NOMO-1 (cell line): ENCODE measurements around the gene EMC1.
"Not testable (repeated sequence)": the region's sequence is repeated elsewhere in the genome, so short reads cannot be mapped to it uniquely, and the experiment has no call there.

Source experiments
- DNase-seq, 2 experiments: peaks; one replicate each; lab custom pipeline; 2025; ENCODE audit not compliant: unreplicated experiment in 2 of 2; lab: John Stamatoyannopoulos, UW

The EMC1 gene

DNA sequence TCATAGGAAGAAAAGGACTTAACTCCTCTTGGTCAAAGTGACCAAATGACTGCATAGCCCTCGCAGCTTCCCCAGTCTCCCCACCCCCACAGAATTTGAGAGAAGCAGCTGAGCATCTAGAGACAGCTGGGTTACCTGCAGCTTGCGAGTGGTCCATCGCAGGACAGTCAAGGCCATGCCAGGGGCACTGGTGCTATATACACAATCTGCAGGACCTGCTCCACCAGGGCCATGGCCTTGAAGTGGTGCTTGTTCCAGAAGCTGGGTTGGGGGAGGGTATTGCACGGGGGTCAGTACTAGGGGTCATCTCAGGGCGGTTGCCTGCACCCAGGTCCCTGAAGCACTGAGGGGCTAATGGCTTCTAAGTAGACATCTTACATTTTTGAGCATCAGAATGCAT is 10.7 kb upstream of the EMC1 start:
- no peak for DNase-seq

DNA sequence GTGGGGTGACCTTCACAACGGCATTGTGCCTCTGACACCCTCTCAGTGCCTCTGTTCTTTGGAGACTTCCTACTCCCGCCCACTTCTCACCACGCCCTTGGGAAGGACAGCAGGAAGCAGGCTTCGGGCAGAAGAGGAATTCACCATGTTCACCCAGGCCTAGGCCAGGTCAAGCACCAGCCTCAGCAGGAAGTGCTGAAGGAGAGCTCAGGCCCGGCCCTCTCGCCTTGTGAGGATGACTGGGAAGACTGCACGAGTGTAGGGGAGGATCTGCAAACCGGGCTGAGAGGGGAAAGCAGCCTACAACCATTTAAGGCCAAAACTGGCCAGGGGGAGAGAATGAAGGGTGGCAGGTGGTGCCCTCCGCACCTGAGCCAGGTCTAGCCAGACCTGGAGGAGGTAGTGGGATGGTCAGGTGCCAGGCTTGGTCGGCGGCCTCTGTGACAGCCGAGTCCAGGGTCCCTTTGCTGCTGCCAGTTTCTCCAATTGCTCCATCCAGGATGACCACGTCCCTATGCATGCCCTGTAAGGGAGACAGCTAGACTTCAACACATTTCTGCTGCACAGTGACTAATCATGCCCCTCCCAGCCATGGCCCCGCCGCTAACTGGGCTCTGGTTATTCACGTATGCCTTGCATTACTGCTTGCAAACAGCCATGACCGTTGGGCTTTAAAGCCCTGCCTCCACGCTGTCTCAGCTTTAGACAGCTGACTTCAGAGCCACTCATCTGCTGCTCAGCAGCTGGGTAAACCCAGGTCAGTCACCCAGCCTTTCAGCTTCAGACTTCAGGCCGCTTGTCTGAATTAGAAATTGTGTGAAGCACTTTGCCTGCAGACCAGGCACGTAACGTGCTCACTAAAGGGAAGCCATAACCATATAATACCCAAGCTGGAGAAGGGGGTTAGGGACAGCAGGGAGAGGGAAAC is 9.2 kb upstream of the EMC1 start:
- DNase-seq, result no peak

DNA sequence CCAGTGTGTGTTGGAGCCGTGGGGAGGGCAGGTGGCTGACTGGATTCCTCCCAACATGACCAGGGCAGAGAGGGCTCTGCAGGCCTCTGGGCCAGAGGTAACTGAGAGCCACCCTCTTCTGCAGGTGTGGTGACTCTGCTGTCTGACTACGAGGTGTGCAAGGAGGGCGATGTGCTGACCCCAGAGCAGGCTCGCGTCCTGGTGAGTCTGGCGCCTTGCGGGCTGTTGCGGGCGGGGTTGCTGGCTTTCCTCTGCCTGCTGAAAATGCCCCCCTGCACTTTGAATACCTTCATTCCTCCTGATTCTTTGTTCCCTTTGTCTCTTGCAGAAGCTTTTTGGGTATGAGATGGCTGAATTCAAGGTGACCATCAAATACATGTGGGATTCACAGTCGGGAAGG is 7.0 kb upstream of the EMC1 start:
- no peak for DNase-seq

DNA sequence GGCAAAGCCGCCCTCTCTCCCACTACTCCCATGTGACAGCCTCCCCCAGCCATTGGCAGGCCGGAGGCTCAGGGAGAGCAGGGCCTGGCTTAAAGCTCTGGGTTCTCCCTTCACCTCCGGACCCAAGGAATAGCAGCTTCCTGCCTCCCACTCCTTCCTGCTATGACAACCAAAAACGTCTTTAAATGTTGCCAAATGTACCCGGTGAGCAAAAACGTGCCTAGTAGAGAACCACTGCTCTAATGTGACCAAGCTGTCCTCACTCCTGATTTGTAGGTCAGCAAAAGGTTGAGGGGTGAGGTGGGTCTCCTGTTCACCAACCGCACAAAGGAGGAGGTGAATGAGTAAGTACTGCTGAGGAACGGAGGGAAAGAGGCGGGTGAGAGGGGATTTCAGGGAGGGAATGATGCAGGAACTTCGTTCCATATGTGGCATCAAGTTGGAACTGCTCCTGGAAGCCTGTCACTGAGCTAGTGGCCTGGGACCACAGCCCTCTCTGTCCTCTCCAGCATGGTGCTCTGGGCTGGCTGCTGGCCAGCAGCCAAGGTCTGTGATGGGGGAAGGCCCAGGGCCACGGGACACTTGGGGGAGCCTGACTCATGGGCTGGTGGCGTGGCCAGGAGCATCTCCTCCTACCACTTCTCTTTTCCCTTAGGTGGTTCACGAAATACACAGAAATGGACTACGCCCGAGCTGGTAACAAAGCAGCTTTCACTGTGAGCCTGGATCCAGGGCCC is 6.0 kb upstream of the EMC1 start:
- DNase-seq, result no peak

DNA sequence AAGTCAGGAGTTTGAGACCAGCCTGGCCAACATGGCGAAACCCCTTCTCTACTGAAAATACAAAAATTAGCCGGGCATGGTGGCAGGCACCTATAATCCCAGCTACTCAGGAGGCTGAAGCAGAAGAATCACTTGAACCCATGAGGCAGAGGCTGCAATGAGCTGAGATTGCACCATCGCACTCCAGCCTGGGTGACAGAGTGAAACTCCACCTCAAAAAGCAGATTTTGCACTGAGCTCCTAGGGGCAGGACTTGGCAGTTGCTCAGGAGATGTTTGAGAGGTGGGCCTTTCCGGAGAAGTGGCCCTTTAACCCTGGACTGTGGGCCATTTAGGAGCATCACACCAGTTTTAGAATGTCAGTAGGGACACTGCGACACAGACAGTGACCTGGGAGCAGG is 5.0 kb upstream of the EMC1 start:
- not testable (repeated sequence) for DNase-seq

- no peak for DNase-seq
These were observed 4.0 kb upstream of the EMC1 start for GRCh38 chr1:19255288-19255687.

GRCh38 chr1:19254416-19254815 is 3.1 kb upstream of the EMC1 start:
- no peak for DNase-seq

DNA sequence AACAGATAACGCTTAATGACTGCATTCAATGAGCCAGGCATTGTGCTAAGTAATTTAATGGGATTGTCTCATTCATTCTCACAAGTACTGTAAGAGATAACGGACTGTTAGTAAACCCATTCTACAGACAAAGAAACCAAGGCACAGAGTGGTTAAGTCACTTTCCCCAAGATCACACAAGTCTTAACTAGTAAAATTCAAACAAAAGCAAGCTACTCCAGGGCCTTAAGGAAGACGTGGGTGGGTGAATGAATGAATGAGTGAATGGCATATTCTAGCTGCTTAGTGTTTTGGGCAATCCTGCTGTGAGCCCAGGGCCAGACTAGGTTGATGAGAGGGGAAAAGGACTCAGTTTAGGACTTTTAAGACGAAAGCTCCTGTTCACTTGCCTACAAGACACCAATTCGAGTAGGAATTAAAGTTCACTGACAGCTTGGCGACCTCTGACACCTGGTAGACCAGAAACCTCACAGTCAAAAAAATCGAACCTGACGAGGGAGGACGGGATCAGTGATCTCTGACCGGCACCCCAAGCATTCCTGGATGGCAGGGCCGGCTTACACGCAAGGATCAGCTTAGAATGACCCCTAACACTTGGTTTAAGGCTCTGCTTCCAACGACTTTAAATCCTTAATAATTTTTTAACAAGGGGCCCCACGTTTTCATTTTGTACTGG is 557 bp downstream of the EMC1 start:
- DNase-seq, result peak in 1 of 2 experiments; percentile 17

GRCh38 chr1:19240673-19241538 is 10.4 kb downstream of the EMC1 start:
- peak; percentile 65 to 79 for DNase-seq

DNA sequence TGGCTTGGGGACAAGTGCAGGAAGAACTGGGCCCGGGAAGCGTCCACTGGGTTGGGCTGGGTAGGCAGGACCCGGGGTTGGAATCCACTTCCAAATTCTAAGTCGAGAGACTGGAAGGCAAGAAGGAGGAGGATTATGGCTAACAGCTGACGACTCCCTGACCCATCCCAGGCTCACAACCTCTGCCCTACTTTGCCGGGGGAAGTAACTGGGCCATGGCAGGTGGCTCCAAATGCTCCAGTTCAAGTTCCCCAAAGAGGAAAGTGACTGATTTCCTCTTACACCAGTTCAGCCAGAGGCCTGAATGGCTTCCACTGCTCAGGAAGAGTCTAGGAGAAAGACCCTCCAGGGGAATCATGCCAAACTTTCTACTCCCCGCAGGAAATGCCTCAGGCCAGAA is 11.4 kb downstream of the EMC1 start:
- DNase-seq, result no peak

GRCh38 chr1:19234224-19234623 is 17.1 kb downstream of the EMC1 start:
- DNase-seq, result no peak

DNA sequence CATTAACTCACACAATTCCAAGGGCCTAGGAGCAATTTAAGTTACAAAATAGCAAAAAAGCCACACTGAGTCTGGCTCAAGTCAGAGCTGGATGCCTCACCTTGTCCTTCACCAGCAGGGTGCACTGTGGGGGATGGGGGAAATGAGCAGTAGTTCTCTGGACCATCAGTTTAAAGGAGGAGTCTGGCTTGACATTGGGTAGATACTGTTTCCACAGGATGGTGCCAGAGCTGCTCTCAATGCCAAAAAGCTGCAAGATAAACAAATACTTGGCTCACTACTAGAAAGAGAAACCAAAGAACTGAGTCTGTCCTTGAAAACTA is 18.8 kb downstream of the EMC1 start:
- no peak for DNase-seq

GRCh38 chr1:19231736-19232523 is 19.4 kb downstream of the EMC1 start:
- DNase-seq, result not testable (repeated sequence)

GRCh38 chr1:19229828-19230325 is 21.4 kb downstream of the EMC1 start:
- no peak for DNase-seq

DNA sequence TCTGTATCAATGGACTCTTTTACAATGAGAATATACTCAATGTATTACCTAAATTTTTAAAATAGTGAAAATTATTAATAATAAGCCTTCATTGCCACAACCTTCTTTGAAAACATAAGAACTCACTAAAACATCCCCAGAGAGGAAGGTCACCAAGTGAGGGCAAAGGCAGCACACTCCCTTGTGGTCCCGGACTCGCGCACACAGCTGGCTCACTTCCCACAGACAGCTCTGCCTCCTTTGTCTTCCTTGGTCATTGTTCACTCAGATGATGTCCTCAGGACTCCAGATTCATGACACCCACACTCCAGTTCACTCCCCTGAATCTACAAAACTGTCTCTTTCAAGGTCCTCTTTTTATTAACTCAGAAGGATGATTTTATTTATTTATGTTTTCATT is 22.1 kb downstream of the EMC1 start:
- no peak for DNase-seq

DNA sequence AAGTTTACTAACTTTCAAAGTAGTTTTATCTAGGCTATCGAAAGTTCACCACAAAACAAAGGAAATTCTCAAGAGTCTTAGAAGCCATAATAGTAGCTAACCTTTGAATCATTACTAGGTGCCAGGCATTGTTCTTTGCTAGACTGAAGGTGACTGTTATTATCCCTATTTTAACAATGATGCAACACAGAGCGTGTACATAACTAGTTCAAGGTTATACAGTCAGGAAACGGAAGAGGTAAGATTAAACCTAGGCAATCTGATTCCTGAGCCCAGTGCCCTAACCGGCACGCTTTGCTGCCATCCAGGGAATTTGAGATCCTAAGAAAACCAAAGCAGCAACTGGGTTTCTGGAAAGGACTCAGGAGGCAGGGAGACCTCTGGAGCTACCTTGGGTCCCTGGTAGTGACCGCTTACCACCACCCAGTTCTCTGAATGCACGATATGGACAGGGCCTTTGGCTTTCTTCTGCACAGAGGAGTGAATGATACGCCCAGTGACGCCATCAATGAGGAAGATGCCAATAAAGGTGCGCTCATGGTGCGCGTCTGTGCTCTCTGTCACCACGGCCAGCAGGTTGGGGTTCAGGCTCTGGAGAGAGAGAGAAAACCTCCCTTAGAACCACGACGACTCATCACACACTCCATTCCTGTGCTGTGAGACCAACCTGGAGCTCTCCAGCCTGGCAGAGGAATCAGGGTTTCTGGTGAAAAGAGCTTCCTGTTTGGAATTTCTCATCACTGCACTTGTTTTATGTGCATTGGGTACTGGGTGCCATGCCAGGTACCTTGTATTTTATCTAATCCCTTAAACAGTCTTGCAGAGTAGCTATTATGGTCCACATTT is 28.1 kb downstream of the EMC1 start:
- DNase-seq, result no peak

DNA sequence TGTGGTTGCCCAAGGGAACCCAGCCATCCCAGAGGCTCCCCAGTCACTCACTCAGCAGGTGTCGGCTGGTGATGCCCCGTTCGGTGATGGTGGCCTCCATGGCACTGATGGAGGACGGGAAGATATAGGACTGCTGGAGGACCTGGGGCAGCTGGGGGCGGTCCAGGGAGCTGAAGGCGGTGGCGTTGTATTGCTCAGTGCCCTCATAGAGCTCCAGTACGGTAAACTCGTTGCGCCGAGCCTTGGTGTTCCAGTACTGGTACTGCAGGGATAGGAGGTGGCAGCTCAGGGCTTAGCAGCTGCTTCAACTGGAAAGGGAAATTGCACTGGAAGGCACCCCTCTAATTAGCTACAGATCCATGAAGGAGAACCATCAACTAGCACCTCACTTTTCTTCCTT is 28.8 kb downstream of the EMC1 start:
- DNase-seq, result no peak

DNA sequence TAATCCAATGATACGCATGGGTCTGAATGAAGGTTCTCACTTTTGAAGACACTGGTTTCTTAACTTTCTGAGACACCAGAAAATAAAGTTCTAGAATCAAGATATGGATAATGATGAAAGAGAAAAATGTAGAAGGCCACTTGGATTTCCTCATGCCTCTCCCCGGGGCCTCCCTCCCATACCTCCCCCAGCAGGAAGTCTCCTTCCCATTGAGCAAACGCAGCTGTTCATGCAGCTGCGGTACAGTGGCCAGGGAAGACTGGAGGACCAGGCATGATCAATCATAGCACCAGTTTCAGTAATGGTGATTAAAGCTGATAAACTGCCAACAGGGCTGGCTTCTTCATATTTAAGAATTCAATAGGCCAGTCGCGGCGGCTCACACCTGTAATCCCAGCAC is 30.3 kb downstream of the EMC1 start:
- DNase-seq, result no peak
